ENCODE results near the gene HOXC5.
"Not testable (repeated sequence)": the region's sequence is repeated elsewhere in the genome, so short reads cannot be mapped to it uniquely, and the experiment has no call there.

The HOXC5 gene

GRCh38 chr12:54060174-54060974 lies 27.5 kb downstream of the HOXC5 start:
- no peak for DNase-seq (ENCODE audit: low read depth in 2 of 2, low spot score in 1 of 2)

GRCh38 chr12:54060975-54061778 lies 28.3 kb downstream of the HOXC5 start:
- DNase-seq (ENCODE audit: low read depth in 2 of 2, low spot score in 1 of 2), result no peak

DNA sequence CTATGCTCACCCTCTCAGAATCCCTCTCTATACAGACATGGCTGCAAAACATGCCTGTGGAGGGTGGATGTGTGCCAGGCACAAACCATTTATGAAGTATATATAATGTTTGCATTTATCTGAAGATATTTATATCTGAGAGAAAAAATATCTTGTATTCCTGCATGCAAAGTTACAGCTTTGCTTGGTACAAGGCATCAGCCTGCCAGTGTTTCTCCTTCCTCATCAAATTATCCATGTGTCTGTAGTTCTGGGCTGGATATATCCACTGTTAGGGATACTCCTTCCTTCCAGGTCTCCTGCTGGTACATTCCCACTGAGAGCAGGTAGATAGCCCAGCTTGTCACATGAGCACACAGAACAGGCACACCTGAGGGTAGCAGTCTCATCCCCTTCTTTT lies 32.8 kb downstream of the HOXC5 start:
- no peak for DNase-seq (ENCODE audit: low read depth in 2 of 2, low spot score in 1 of 2)

GRCh38 chr12:54066408-54066807 lies 33.6 kb downstream of the HOXC5 start:
- DNase-seq (ENCODE audit: low read depth in 2 of 2, low spot score in 1 of 2), result no peak

DNA sequence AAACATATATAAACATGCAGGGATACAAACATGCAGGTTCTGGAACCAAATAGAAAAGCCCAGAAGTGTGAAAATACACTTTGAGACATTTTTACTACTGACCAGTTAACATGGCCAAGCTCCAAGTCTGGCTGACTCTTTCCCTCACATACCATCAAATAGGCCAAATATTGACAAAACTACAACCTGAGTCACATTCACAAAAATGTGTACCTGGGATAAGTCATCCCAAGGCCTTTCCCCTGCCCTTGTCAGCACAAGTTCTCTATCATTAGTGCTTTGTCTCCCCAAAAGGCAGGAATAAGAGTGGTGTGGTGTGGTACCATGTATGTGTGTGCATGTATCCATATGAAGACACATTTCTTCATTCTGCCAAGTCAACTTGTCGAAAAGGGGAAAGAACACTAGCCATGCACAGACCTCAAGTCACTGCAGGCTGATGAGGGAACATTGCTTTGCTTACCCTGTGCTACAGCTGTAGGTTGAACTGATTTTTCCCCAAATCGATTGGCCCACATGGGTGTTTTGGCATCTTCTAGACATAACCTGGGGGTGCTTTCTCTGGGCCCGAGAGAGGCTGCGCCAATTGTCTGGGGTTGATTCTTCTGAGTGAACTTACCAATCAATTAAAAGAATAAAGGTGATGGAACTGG lies 35.7 kb downstream of the HOXC5 start:
- DNase-seq (ENCODE audit: low read depth in 2 of 2, low spot score in 1 of 2), result no peak

GRCh38 chr12:54071942-54072341 lies 39.1 kb downstream of the HOXC5 start:
- DNase-seq (ENCODE audit: low read depth in 2 of 2, low spot score in 1 of 2), result no peak

DNA sequence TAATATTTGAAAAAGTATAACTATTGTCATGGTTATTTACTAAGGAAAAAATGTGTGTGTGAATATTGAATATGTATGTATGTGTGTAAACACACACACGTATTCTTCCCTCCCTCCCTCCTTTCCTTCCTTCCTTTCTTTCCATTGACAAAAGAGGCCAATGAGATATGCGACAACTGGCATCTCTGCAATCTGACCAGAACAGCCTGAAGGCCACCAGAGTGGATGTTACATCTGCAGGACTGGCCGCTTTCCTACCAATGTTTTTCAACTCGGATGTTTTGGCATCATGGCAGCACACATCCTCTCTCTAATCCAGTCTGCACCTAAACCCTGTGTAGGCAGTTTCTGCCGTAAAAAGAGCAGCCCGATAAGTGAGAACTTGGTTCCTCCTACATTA lies 41.5 kb downstream of the HOXC5 start:
- no peak for DNase-seq (ENCODE audit: low read depth in 2 of 2, low spot score in 1 of 2)

DNA sequence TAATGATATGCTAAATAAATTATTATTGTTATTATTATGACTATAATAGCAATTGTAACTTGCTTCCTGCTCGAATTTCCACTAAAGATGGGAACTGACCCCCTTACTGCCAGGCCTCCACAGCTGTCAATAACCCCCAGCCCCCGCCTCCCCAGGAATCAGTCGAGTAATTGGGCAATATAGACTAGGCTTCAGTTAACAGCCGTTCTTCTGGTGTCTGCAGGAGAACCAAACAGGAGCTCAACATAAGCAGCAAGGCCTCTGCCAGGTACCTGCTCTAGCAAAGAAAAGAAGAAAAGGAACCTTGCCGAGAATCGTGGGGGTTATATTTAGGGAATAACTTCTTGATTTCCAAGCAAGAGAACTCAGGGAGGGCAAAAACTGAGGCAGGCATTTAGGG lies 42.6 kb downstream of the HOXC5 start:
- DNase-seq (ENCODE audit: low read depth in 2 of 2, low spot score in 1 of 2), result no peak

DNA sequence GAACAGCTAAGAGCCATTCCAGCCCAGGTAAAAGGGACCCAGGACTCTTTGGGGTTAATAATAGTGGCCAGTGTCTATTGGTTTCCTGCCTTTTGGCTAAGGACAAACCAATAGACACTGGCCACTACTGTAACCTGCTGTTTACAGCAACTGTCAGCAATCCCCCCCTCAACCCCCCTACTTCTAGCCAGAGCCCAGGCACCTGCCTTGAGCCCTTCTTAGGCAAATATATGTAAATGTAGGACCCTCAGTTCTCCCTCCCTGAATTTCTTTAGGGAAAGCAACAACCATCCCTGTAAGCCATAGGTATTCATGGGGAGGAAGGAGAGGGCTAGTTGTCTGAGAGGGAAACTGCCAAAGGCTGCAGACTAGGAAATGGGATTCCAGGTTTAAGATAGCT lies 43.1 kb downstream of the HOXC5 start:
- no peak for DNase-seq (ENCODE audit: low read depth in 2 of 2, low spot score in 1 of 2)

GRCh38 chr12:54077843-54078242 lies 45.0 kb downstream of the HOXC5 start:
- not testable (repeated sequence) for DNase-seq (ENCODE audit: low read depth in 2 of 2, low spot score in 1 of 2)

GRCh38 chr12:54079115-54079514 lies 46.3 kb downstream of the HOXC5 start:
- not testable (repeated sequence) for DNase-seq (ENCODE audit: low read depth in 2 of 2, low spot score in 1 of 2)

DNA sequence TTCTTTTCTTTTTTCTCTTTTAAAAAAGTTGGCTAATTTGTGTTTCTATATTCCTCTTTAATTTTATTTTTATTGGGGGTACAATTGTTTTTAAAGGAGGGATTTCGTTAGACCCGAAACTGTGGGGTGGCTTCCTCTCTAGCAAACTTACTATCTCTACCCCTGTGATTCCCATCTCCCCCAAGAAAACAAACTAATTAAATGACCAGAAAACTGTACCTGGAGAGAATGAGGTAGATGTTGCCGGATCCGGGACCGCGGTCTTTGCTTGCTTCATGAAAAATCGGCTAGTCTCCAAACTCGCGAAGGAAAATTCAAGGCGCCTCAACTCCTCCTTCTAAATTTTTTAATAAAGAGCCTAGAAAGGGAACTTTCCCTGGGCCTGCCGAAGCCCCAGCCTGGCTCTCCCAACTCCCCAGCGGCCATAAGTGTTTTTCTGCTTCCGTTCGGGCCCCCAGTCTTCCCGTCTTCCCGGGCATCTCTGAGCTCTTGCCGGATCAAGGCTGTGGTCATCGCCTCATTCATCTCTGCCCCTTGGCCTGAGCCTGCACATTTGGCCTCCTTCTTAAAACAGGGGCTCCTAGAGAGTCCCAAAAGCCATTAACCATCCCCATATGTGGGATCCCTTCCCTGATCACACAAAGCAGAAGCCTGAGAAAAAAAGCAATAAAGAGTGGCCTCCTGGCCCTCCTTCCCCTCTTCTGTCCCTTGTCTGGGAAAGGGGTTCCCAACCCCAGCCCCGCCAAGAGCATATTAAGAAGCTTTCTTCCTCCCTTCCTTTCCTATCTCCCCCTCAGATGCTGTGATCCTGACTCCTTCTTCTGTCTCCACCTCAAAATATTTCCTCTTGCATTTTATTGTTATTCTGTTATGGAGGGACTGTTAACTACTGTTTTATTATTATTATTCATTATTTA lies 47.4 kb downstream of the HOXC5 start:
- not testable (repeated sequence) for DNase-seq (ENCODE audit: low read depth in 2 of 2, low spot score in 1 of 2)

DNA sequence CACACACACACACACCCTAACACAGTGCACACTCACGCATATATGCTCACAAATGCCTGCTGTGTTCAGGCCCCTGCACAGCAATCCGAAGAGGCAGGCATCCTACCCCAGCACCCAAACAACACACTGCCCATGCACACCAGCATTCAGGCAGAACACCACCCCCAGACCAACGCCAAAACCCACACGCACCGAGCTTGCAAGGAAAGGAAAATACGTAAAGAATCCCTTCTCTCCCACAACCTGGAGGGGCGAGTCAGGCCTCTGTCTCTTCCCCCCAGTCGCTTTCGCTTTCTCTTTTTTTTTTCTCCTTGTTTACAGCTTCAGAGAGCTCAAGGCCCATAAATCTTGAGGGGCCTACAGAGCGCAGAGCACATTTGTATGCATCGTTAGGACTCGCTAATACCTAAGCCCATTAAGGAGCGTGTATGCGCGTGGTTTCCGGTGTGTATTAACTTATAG lies 48.2 kb downstream of the HOXC5 start:
- not testable (repeated sequence) for DNase-seq (ENCODE audit: low read depth in 2 of 2, low spot score in 1 of 2)

GRCh38 chr12:54081581-54082396 lies 48.9 kb downstream of the HOXC5 start:
- DNase-seq (ENCODE audit: low read depth in 2 of 2, low spot score in 1 of 2), result not testable (repeated sequence)

DNA sequence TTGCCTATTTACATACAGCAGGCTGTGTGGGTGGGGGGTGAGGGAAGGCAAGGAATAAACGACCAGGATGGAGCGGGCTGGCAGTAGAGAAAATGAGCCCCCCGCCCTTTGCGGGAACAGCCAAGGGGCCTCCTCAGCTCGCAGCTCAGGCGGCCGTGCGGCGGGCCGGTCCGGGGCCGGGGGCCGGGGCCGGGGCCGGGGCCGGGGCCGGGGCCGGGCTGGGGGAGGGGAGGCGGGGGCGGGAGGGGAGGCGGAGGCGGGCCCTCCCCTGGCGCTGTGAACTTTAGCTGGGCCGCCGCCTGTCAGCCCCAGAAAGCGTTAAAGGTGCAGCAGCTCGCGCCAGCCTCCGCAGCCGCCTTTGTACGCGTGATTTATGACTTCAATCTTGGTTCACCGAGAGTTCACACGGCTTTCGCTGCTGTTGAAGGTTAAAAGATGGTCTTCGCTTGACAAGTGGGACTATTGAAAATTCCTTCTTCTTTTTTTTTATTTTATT lies 49.6 kb downstream of the HOXC5 start:
- no peak for DNase-seq (ENCODE audit: low read depth in 2 of 2, low spot score in 1 of 2)
